H1 (cell line): ENCODE measurements around the gene IQSEC3. TPM values are rescaled to one million over a fixed set of nuclear protein-coding genes. Genes with fewer than 3 reads are reported as not detected.
"Not testable (repeated sequence)": the region's sequence is repeated elsewhere in the genome, so short reads cannot be mapped to it uniquely, and the experiment has no call there.

Source experiments
- CTCF ChIA-PET: fragments of 300-600 bp; sonication (Branson Sonifier 250); formaldehyde crosslinking; loops from one replicate; lab custom pipeline; 2021; ENCODE audit not compliant: partially characterized antibody; lab: Charles Lee
- POLR2A ChIA-PET: fragments of 300-600 bp; sonication (Branson Sonifier 250); formaldehyde crosslinking; loops from one replicate; lab custom pipeline; 2021; ENCODE audit warnings: inconsistent platforms; ENCODE audit not compliant: partially characterized antibody; lab: Charles Lee
- DNase-seq, 2 experiments: peaks; one replicate each; pipeline versions ENCODE4 v3.0.0 to v3.0.0-alpha.2; 2010 to 2022; ENCODE audit warnings: low spot score in 2 of 2, low read depth in 1 of 2, mixed read lengths in 1 of 2
- FAIRE-seq: peaks from 2 replicates; lab custom pipeline; 2011; peaks lifted over from hg19 to GRCh38; lab: Jason Lieb, UNC
- H2AFZ ChIP-seq: 2 replicates; pipeline ENCODE4 v1.8.1; 2012; ENCODE audit warnings: low read length, inconsistent platforms
- H2AK5ac ChIP-seq: 2 replicates; pipeline ENCODE4 v1.6.1; 2013; ENCODE audit warnings: low read depth, low read length
- H2BK120ac ChIP-seq: replicated peaks from 2 replicates; pipeline ENCODE3; 2013; ENCODE audit warnings: low read depth, low read length, inconsistent platforms
- H2BK12ac ChIP-seq: 2 replicates; pipeline ENCODE4 v1.6.1; 2013; ENCODE audit warnings: low read depth, low read length
- H2BK15ac ChIP-seq: 2 replicates; pipeline ENCODE4 v1.6.1; 2013; ENCODE audit warnings: low read length
- H2BK20ac ChIP-seq: 2 replicates; pipeline ENCODE4 v1.6.1; 2013; ENCODE audit warnings: low read length
- H2BK5ac ChIP-seq: 2 replicates; pipeline ENCODE4 v1.6.1; 2013; ENCODE audit warnings: low read depth, low read length
- H3K14ac ChIP-seq: 2 replicates; pipeline ENCODE4 v1.6.1; 2013; ENCODE audit warnings: inconsistent platforms; ENCODE audit not compliant: insufficient read length
- H3K18ac ChIP-seq: 2 replicates; pipeline ENCODE4 v1.6.1; 2013; ENCODE audit warnings: low read length; ENCODE audit errors: extremely low read depth
- H3K23ac ChIP-seq: 2 replicates; pipeline ENCODE4 v1.6.1; 2013; ENCODE audit warnings: inconsistent platforms; ENCODE audit not compliant: insufficient read length
- H3K23me2 ChIP-seq: 2 replicates; pipeline ENCODE4 v1.6.1; 2013; ENCODE audit warnings: low read depth, low read length
- H3K27ac ChIP-seq: 2 replicates; pipeline ENCODE4 v1.6.1; 2011; ENCODE audit warnings: low read depth, low read length, inconsistent platforms
- H3K27me3 ChIP-seq, 4 experiments: replicated peaks in 1 of 4; 1 replicate in 1 of 4; 2 replicates in 3 of 4; pipeline versions ENCODE4 v1.6.1 to v1.8.1; 2011 to 2013; ENCODE audit warnings: low read length in 3 of 4, mild to moderate bottlenecking in 3 of 4, inconsistent platforms in 2 of 4, mixed read lengths in 2 of 4, moderate library complexity in 1 of 4; ENCODE audit not compliant: control insufficient read depth in 3 of 4, insufficient read depth in 3 of 4; ENCODE audit errors: extremely low read depth in 1 of 4
- H3K36me3 ChIP-seq, 4 experiments: 2 replicates each; pipeline versions ENCODE4 v1.6.1 to v1.8.1; 2011 to 2013; ENCODE audit warnings: mild to moderate bottlenecking in 4 of 4, low read length in 3 of 4, moderate library complexity in 2 of 4, control low read depth in 1 of 4, inconsistent platforms in 1 of 4; ENCODE audit not compliant: insufficient read depth in 4 of 4, control insufficient read depth in 2 of 4
- H3K4ac ChIP-seq: replicated peaks from 2 replicates; pipeline ENCODE3; 2013; ENCODE audit warnings: low read length, low read depth, mixed read lengths, inconsistent platforms; ENCODE audit not compliant: insufficient read length
- H3K4me1 ChIP-seq, 4 experiments: replicated peaks in 1 of 4; 1 replicate in 1 of 4; 2 replicates in 3 of 4; pipeline versions ENCODE4 v1.6.1 to v1.8.1; 2011 to 2013; ENCODE audit warnings: low read length in 3 of 4, inconsistent platforms in 2 of 4, mixed read lengths in 1 of 4; ENCODE audit not compliant: insufficient read depth in 4 of 4, control insufficient read depth in 3 of 4
- H3K4me2 ChIP-seq, 2 experiments: 2 replicates each; pipeline versions ENCODE4 v1.6.1 to v1.8.1; 2011 to 2013; ENCODE audit warnings: low read depth in 2 of 2, low read length in 2 of 2, control low read depth in 1 of 2, inconsistent platforms in 1 of 2, mild to moderate bottlenecking in 1 of 2; ENCODE audit not compliant: insufficient read depth in 1 of 2
- H3K4me3 ChIP-seq, 4 experiments: fragments of 200-600, 300-600 bp in 1 of 4; sonication (generic), shearing (Covaris generic), sonication (Bioruptor Twin) in 1 of 4; 2 replicates each; pipeline versions ENCODE4 v1.5.1 to v1.8.1; 2011 to 2016; ENCODE audit warnings: low read length in 4 of 4, low read depth in 3 of 4, control low read depth in 2 of 4, inconsistent platforms in 2 of 4, mild to moderate bottlenecking in 2 of 4, mixed read lengths in 1 of 4, moderate library complexity in 1 of 4; ENCODE audit not compliant: insufficient read depth in 2 of 4; ENCODE audit errors: extremely low read depth in 1 of 4
- H3K56ac ChIP-seq: replicated peaks from 2 replicates; pipeline ENCODE3; 2013; ENCODE audit warnings: low read depth, mild to moderate bottlenecking, mixed read lengths, low read length, inconsistent platforms; ENCODE audit not compliant: insufficient read length
- H3K79me1 ChIP-seq: 2 replicates; pipeline ENCODE4 v1.6.1; 2013; ENCODE audit warnings: low read depth, low read length, control low read depth
- H3K79me2 ChIP-seq, 2 experiments: 2 replicates each; pipeline versions ENCODE4 v1.6.1 to v1.8.1; 2012 to 2013; ENCODE audit warnings: low read length in 2 of 2, mild to moderate bottlenecking in 2 of 2, inconsistent platforms in 1 of 2; ENCODE audit not compliant: insufficient read depth in 2 of 2, control insufficient read depth in 1 of 2
- H3K9ac ChIP-seq, 4 experiments: replicated peaks in 1 of 4; 1 replicate in 1 of 4; 2 replicates in 3 of 4; pipeline versions ENCODE4 v1.6.1 to v1.8.1; 2011 to 2013; ENCODE audit warnings: low read depth in 3 of 4, low read length in 3 of 4, control low read depth in 2 of 4, mild to moderate bottlenecking in 2 of 4, moderate library complexity in 2 of 4, inconsistent platforms in 1 of 4; ENCODE audit errors: extremely low read depth in 1 of 4
- H3K9me3 ChIP-seq, 2 experiments: 2 replicates each; pipeline versions ENCODE4 v1.6.1 to v1.8.1; 2012 to 2013; ENCODE audit warnings: mild to moderate bottlenecking in 2 of 2, moderate library complexity in 2 of 2, control low read depth in 1 of 2, inconsistent platforms in 1 of 2, low read depth in 1 of 2, low read length in 1 of 2, mixed read lengths in 1 of 2; ENCODE audit not compliant: insufficient read depth in 2 of 2
- H4K20me1 ChIP-seq, 2 experiments: replicated peaks in 1 of 2; 2 replicates each; pipeline versions ENCODE3 to v1.8.1; 2011 to 2013; ENCODE audit warnings: inconsistent platforms in 2 of 2, low read length in 2 of 2, mild to moderate bottlenecking in 1 of 2; ENCODE audit not compliant: insufficient read depth in 2 of 2, control insufficient read depth in 1 of 2
- H4K5ac ChIP-seq: 2 replicates; pipeline ENCODE4 v1.6.1; 2013; ENCODE audit warnings: low read length, low read depth, mixed read lengths, inconsistent platforms; ENCODE audit not compliant: insufficient read length
- H4K8ac ChIP-seq: 2 replicates; pipeline ENCODE4 v1.8.0; 2013; ENCODE audit warnings: mild to moderate bottlenecking, moderate library complexity, low read length, inconsistent platforms; ENCODE audit not compliant: insufficient read depth; ENCODE audit errors: extremely low read depth
- H4K91ac ChIP-seq: replicated peaks from 2 replicates; pipeline ENCODE3; 2013; ENCODE audit warnings: low read length, mixed read lengths, inconsistent platforms; ENCODE audit not compliant: insufficient read length
- WGBS, 2 experiments: shearing (Covaris generic) in 1 of 2; methylation state at CpG; one replicate each; pipeline versions ENCODE4 v1.1.6 to v1.1.7; 2013 to 2015; ENCODE audit warnings: low lambda C conversion rate in 2 of 2, mixed read lengths in 2 of 2, inconsistent platforms in 1 of 2, low coverage in 1 of 2, missing lambda C conversion rate in 1 of 2; ENCODE audit not compliant: insufficient replicate concordance in 2 of 2, insufficient coverage in 1 of 2, insufficient read length in 1 of 2; ENCODE audit errors: extremely low coverage in 1 of 2, missing lambda C conversion rate in 1 of 2; 5-methylcytosine and 5-hydroxymethylcytosine counted together
- polyA plus RNA-seq, 7 experiments: library from polyadenylated mRNA; depleted of rRNA in 3 of 7; stranded (reverse) in 5 of 7; unstranded in 2 of 7; fragments of >200 nt in 5 of 7; fragments of 200-250 nt in 2 of 7; gene quantifications; 1 replicate in 5 of 7; 2 replicates in 1 of 7; 4 replicates in 1 of 7; pipeline versions ENCODE4 v1.2.1 to v1.2.3, GENCODE V29; 2011 to 2013; ENCODE audit warnings: missing spikeins in 2 of 7, mixed read lengths in 2 of 7
- total RNA-seq: library from RNA; stranded (reverse); fragmentation: NEBNext Ultra II Directional; extraction: Animal tissue kit (Norgen Biotek cat#: 25700); gene quantifications from 2 replicates; pipeline ENCODE4 v1.2.1, GENCODE V29; 2021

IQSEC3 gene
- total and polyA plus RNA-seq, 2 of the 8 experiments (the other 6 are each of a cell fraction or from before 2014, with no cell fraction given): 1.2 to 3.1 TPM

DNA sequence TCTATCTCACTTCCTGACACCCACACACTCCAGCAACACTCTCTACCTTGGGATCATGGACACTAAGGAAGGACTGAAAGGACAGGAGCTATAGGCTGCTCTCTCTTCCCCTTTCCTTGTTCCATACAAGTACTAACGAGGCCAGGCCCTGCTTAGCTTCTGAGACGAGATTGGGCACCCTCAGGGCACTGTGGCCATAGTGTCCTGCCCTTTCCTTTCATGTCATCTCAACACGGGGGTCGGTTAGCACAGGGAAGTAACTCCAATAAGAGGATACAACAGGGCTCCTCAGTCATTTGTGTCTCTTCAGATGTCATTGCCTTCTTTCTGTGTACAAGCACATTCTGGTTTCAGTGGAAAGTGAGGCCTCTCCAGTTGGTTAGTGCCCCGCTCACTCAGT, 15.5 kb upstream of the IQSEC3 start:
- DNase-seq: not testable (repeated sequence)

DNA sequence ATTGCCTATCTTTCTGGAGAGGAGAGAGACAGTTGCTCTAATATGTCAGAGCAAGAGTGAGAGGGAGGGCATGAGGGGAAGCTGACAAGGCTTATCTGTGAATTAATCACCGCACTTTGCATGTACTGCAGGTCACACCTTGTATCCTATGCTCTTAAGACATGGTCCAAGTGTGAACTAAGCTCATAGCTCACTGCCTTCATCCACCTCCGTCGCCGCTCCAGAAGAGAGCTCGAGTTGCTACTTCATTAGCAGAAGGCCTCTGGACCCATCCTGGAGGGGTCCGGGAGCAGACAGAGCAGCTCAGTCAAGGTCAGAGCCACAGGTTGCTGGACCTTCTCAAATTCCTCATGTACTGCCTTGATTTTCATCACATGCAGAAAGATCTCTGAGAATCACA, 14.6 kb upstream of the IQSEC3 start:
- H3K79me2 ChIP-seq, H2AFZ ChIP-seq, H4K20me1 ChIP-seq, H3K9ac ChIP-seq, H4K8ac ChIP-seq, H2AK5ac ChIP-seq, H3K23ac ChIP-seq, DNase-seq, H3K36me3 ChIP-seq, H3K27ac ChIP-seq, H3K18ac ChIP-seq, H3K56ac ChIP-seq, FAIRE-seq, H3K4ac ChIP-seq, H3K4me2 ChIP-seq, H2BK15ac ChIP-seq, CTCF ChIA-PET, H2BK20ac ChIP-seq, H4K5ac ChIP-seq, H3K27me3 ChIP-seq, POLR2A ChIA-PET, H3K14ac ChIP-seq, H2BK120ac ChIP-seq, H3K4me3 ChIP-seq, H3K79me1 ChIP-seq, H4K91ac ChIP-seq, H2BK5ac ChIP-seq, H3K9me3 ChIP-seq, H2BK12ac ChIP-seq, H3K23me2 ChIP-seq, H3K4me1 ChIP-seq: not testable (repeated sequence)
- WGBS, 2 experiments: 89% methylated on average over 6 of the region's 6 CpGs; no CpG with 5 or more reads in 1 of the 2 experiments

More for the DNA sequence above, 15.5 kb upstream of the IQSEC3 start:
- H2AK5ac ChIP-seq, CTCF ChIA-PET, H3K79me1 ChIP-seq, H2BK5ac ChIP-seq, H3K27ac ChIP-seq, FAIRE-seq, H3K4me1 ChIP-seq, H2BK120ac ChIP-seq, H3K9ac ChIP-seq, H2BK20ac ChIP-seq, H2BK12ac ChIP-seq, H3K27me3 ChIP-seq, H3K14ac ChIP-seq, H4K91ac ChIP-seq, H4K5ac ChIP-seq, POLR2A ChIA-PET, H4K20me1 ChIP-seq, H3K36me3 ChIP-seq, H3K23me2 ChIP-seq, H2AFZ ChIP-seq, H3K56ac ChIP-seq, H3K18ac ChIP-seq, H3K23ac ChIP-seq, H2BK15ac ChIP-seq, H4K8ac ChIP-seq, H3K79me2 ChIP-seq, H3K4ac ChIP-seq, H3K4me2 ChIP-seq, H3K4me3 ChIP-seq, H3K9me3 ChIP-seq: not testable (repeated sequence)
- WGBS, 2 experiments: 78% methylated on average over 5 of the region's 5 CpGs; no CpG with 5 or more reads in 1 of the 2 experiments
